NB4 (cell line): ENCODE measurements around the gene PLXNA2.
A peak's percentile ranks its signal among the peaks of the same experiment; 100 is the strongest.

ENCODE experiments used
- DNase-seq: peaks from one replicate; pipeline ENCODE4 v3.0.0; 2010; ENCODE audit warnings: low read depth
- H3K4me3 ChIP-seq: one replicate; pipeline ENCODE4 v1.5.1; 2011; ENCODE audit warnings: mild to moderate bottlenecking, low read depth, low read length, moderate library complexity
- MYC ChIP-seq: IDR thresholded peaks from 2 replicates; pipeline ENCODE4 v1.6.1; 2011; ENCODE audit warnings: low read depth, low read length
- POLR2A ChIP-seq: IDR thresholded peaks from 2 replicates; pipeline ENCODE4 v1.6.1; 2011; ENCODE audit warnings: mild to moderate bottlenecking; ENCODE audit not compliant: insufficient read length; ENCODE audit errors: extremely low read depth
- TF ChIP-seq, protein P1 (sequence below): IDR thresholded peaks from one replicate; pipeline ENCODE4 v1.5.1; 2012; ENCODE audit warnings: low read depth, low read length
- TF ChIP-seq, protein P2 (sequence below): IDR thresholded peaks from 2 replicates; pipeline ENCODE4 v1.6.1; 2011; ENCODE audit warnings: low read depth, low read length

The PLXNA2 gene

DNA sequence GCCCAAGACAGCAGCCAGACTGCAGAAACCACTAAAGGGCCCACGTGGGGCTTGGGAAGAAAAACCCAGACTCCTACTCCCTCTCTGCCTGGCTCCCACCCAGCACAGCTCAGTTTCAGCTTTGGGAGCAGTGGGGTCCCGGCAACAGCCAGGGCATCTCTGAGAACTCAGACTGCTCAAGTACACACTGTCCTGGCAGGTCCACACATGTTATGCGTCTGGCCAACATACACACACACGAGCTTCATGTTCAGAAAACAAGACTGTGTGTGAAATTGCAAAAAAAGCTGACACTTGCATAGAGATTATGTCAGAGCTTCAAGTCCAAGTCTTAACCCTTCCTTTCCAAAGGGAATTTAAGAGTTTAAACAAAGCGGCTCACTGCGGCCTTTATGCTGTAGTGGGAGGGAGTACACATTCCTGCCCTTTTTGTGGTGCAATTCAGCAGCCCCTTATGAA is 196.7 kb downstream of the PLXNA2 start:
- H3K4me3 ChIP-seq = no peak overlapping the region
- no peak for DNase-seq
- TF ChIP-seq, protein P1, sequence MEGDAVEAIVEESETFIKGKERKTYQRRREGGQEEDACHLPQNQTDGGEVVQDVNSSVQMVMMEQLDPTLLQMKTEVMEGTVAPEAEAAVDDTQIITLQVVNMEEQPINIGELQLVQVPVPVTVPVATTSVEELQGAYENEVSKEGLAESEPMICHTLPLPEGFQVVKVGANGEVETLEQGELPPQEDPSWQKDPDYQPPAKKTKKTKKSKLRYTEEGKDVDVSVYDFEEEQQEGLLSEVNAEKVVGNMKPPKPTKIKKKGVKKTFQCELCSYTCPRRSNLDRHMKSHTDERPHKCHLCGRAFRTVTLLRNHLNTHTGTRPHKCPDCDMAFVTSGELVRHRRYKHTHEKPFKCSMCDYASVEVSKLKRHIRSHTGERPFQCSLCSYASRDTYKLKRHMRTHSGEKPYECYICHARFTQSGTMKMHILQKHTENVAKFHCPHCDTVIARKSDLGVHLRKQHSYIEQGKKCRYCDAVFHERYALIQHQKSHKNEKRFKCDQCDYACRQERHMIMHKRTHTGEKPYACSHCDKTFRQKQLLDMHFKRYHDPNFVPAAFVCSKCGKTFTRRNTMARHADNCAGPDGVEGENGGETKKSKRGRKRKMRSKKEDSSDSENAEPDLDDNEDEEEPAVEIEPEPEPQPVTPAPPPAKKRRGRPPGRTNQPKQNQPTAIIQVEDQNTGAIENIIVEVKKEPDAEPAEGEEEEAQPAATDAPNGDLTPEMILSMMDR = no peak
- no peak for TF ChIP-seq POLR2A
- TF ChIP-seq, protein P2, sequence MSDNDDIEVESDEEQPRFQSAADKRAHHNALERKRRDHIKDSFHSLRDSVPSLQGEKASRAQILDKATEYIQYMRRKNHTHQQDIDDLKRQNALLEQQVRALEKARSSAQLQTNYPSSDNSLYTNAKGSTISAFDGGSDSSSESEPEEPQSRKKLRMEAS = no peak
- no peak for TF ChIP-seq MYC

DNA sequence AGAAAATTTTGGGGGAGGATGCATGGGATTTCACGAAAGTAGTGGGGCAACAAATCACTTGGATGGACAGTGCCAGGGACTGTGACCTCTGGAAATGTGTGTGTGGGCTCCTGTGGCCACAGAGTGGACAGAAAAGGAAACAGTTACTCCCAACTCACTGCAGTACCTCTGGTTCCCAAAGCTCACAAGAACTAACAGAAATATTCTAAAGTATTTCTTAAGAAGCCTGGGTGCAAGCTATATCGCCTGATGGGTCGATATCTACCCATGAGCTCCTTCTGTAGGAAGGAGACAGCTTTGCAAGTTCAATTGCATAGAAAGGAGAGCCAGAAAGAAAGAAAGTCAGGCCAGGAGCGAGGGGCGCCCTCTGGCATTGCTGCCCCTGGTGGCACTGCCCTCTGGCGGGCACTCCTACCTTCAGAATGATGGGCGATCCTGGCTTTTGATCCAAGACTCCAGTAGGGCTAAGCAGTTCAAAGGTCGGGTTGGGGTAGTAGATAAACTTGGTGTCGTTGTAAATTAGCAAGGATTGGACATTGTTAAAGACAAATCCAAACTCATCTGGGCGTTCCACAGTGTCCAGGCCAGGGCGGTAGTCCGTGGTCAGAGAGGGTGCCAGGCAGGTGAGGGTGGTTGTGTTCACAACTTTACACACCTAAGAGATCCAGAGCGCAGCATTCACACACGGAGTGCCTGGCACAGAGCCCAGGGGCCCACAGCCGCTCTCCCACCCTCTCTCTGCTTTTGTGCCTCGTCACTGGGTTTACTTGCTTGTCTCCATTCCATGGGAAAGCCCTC is 198.5 kb downstream of the PLXNA2 start:
- DNase-seq = no peak
- no peak overlapping the region for H3K4me3 ChIP-seq
- TF ChIP-seq, protein P1 = peak; percentile 9
- TF ChIP-seq POLR2A = no peak
- TF ChIP-seq MYC = no peak
- TF ChIP-seq, protein P2 = no peak

DNA sequence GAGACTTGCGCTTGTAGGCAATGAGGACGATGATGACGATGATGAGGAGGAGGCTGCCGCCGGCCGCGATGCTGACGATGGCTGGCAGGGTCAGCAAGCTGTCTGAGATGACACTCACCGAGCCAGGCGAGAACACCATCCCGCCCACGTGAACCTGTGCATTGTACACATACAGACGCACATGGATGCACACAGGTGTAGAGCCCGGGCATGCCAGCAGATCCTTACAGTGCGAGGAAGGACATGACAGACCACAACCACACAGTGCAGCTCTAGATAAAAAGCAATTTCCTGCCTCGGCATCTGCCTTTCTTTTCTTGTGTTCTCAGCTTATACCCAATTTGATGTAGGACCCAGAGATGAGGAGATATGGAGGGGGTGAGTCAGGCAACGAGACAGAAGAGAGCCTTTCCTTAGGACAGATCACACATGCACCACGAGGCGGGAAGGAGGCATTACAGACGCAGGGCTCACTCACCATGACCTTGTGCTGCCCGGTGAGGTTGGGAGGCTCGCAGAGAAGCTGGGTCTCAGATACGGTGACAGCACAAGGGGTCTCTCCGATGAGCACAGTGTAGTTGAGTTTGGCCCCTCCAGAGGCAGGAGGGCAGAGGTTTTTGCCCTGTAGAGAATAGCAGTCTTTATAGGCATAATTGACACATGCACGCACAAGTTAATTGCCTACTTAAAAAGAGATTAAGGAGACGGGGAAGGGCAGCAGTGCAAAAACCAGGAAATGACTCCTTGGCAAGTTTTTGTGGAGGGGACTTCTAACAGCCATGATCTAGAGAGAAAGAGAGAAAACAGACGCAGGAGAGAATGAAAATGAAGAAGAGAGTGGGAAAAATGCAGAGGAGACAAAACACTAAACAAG is 199.4 kb downstream of the PLXNA2 start:
- no peak for DNase-seq
- H3K4me3 ChIP-seq = no peak overlapping the region
- TF ChIP-seq, protein P2 = no peak
- TF ChIP-seq POLR2A (no peak), MYC (no peak)
- TF ChIP-seq, protein P1 = no peak

DNA sequence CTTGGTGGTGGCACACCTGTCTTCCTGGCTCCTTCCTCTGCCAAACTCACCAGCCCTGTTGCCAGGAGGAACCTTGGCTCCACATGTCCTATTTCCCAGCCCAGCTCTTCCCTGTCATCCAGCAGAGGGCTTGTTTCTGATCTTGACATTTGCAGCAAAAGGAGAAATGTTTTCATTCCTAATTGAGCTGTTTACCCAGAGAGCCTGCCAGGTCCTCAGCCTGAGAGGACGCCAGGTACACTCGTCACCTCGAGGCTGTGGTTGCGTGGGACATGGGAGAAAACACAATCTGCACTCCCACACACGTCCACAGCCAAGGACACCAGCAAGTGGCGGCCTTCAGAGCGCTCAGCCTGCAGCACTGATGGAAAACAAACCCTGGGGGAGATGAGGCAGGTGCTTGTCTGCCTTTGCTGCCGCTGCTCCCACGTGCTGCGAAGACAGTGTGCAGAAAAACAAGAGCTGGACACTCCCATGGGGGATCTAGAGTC is 200.4 kb downstream of the PLXNA2 start:
- no peak overlapping the region for H3K4me3 ChIP-seq
- no peak for DNase-seq
- TF ChIP-seq, protein P2 = no peak
- TF ChIP-seq MYC (no peak), POLR2A (no peak)
- TF ChIP-seq, protein P1 = no peak

DNA sequence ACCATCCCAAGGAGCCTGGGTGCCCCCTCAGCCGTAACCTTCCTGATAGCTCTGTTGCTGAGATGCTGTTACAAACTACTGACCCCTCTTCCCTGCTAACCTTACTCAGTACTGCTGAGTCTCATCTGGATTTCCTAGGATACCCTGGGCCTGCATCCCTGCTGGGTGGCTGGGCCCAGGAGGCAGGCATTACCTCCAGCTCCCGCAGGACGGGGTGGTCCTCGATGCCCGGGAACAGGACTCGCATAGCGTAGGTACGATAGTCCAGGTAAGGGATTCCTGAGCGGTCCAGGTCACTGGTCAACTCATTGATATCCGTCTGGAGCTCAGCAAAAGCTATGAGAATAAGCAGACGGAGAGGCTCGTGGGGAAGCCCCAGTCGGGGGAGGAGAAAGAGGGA is 201.3 kb downstream of the PLXNA2 start:
- TF ChIP-seq, protein P1 = no peak
- no peak for TF ChIP-seq MYC
- TF ChIP-seq POLR2A = no peak
- TF ChIP-seq, protein P2 = no peak
- no peak for DNase-seq
- H3K4me3 ChIP-seq = no peak overlapping the region
